DND-41 (cell line): Measurements from ENCODE around the gene GSAP.

Experiments used
- CTCF ChIP-seq: IDR thresholded peaks from 2 replicates; pipeline ENCODE4 v1.5.1; 2012; ENCODE audit warnings: borderline replicate concordance, low read length, moderate library complexity, mild to moderate bottlenecking; ENCODE audit not compliant: poor library complexity, severe bottlenecking; ENCODE audit errors: extremely low read depth
- EZH2 ChIP-seq: IDR thresholded peaks from 3 replicates; pipeline ENCODE4 v1.6.1; 2012; ENCODE audit warnings: borderline replicate concordance, low read depth, mild to moderate bottlenecking, moderate library complexity, low read length, inconsistent platforms; ENCODE audit not compliant: severe bottlenecking

- TF ChIP-seq CTCF (no peak), EZH2 (no peak)
Measured at GRCh38 chr7:77399816-77400215, 16.3 kb downstream of the GSAP start.
